Gastrocnemius medialis (tissue), 4 donors: Measurements from ENCODE around the gene MRPL32.

Source experiments
- POLR2A ChIP-seq, 2 donors: fragments of 450-650 bp; IDR thresholded peaks; one replicate each; pipeline ENCODE4 v1.6.1; 2017; ENCODE audit warnings: antibody characterized with exemption in 2 of 2, mild to moderate bottlenecking in 2 of 2, moderate library complexity in 2 of 2
- TF ChIP-seq, protein P1 (sequence below), 5 experiments: fragments of 450-650 bp in 3 of 5; fragments of 200-600 bp in 2 of 5; sonication (generic) in 2 of 5; IDR thresholded peaks in 4 of 5; conservative IDR thresholded peaks in 1 of 5; 1 replicate in 4 of 5; 2 replicates in 1 of 5; pipeline ENCODE4 v1.5.1; 2016 to 2019; ENCODE audit warnings: antibody characterized with exemption in 5 of 5, mild to moderate bottlenecking in 3 of 5, moderate library complexity in 3 of 5

DNA sequence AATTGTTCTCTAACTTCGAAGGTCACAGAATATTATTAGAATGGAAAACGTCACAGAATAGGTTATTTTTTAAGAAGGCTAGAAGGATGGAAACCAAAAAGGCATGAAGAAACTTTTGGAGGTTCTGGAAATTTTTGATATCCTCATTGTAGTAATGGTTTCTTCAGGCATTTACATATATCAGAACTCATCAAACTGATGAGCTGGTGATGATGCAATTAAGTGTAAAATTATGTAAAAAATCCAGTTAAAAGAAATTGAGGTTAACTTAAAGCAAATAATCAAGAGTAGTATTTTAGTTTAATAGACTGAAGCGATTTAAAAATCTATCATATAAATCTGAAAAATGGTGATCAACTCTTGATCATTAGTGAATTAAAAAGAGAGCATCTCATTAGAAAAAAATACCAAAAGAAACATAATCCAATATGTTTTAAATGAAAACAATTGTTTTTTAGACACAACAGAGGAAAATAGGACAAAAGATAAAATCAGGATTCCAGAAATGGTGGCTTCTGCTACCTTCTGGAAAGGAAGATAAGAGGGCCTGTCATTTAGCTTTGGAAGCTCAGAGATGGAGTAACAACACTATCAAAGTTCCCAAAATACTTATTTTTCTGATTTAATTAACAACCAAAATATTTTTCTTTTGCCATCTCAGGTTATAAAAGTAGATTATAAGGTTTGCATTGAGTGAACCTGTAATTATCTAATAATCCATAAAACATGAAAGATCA lies 10.0 kb upstream of the MRPL32 start:
- TF ChIP-seq, protein P1, sequence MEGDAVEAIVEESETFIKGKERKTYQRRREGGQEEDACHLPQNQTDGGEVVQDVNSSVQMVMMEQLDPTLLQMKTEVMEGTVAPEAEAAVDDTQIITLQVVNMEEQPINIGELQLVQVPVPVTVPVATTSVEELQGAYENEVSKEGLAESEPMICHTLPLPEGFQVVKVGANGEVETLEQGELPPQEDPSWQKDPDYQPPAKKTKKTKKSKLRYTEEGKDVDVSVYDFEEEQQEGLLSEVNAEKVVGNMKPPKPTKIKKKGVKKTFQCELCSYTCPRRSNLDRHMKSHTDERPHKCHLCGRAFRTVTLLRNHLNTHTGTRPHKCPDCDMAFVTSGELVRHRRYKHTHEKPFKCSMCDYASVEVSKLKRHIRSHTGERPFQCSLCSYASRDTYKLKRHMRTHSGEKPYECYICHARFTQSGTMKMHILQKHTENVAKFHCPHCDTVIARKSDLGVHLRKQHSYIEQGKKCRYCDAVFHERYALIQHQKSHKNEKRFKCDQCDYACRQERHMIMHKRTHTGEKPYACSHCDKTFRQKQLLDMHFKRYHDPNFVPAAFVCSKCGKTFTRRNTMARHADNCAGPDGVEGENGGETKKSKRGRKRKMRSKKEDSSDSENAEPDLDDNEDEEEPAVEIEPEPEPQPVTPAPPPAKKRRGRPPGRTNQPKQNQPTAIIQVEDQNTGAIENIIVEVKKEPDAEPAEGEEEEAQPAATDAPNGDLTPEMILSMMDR (IDR thresholded peaks at IDR 0.05 in 4 of 5, conservative IDR thresholded peaks at IDR 0.05 in 1 of 5) = no peak
- no peak for TF ChIP-seq POLR2A (IDR thresholded peaks at IDR 0.05)
